Measurements from ENCODE around the gene MMGT1. TPM values are rescaled to one million over a fixed set of nuclear protein-coding genes. Genes with fewer than 3 reads are reported as not detected.
A peak's percentile ranks its signal among the peaks of the same experiment; 100 is the strongest.

The MMGT1 gene
- total and polyA plus RNA-seq, 3 donors from 2014 or later, result 8.8 to 11.1 (median 9.8) TPM

GRCh38 chrX:136016881-136017280 lies 43.1 kb upstream of the MMGT1 start:
- H3K4me1 ChIP-seq, result no peaks in the 10 kb centered on the region
- H3K27ac ChIP-seq, result no peak overlapping the region
- intact Hi-C loops (cut with DNase I; ENCODE audit: low total_unique reads), result no loop called here
- no peaks in the 10 kb centered on the region for H3K9me3 ChIP-seq
- H3K36me3 ChIP-seq (ENCODE audit: low read depth, missing control alignments), result no peaks in the 10 kb centered on the region
- DNase-seq, result no peak
- H3K4me3 ChIP-seq, result no peak overlapping the region
- H3K27me3 ChIP-seq, result no peaks in the 10 kb centered on the region
- 75 to 87% methylated on average over 2 of the region's 2 CpGs for WGBS, 2 donors
- TF ChIP-seq, protein P1, sequence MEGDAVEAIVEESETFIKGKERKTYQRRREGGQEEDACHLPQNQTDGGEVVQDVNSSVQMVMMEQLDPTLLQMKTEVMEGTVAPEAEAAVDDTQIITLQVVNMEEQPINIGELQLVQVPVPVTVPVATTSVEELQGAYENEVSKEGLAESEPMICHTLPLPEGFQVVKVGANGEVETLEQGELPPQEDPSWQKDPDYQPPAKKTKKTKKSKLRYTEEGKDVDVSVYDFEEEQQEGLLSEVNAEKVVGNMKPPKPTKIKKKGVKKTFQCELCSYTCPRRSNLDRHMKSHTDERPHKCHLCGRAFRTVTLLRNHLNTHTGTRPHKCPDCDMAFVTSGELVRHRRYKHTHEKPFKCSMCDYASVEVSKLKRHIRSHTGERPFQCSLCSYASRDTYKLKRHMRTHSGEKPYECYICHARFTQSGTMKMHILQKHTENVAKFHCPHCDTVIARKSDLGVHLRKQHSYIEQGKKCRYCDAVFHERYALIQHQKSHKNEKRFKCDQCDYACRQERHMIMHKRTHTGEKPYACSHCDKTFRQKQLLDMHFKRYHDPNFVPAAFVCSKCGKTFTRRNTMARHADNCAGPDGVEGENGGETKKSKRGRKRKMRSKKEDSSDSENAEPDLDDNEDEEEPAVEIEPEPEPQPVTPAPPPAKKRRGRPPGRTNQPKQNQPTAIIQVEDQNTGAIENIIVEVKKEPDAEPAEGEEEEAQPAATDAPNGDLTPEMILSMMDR (IDR thresholded peaks at IDR 0.05), result no peak
- no peak for TF ChIP-seq POLR2A (IDR thresholded peaks at IDR 0.05)

DNA sequence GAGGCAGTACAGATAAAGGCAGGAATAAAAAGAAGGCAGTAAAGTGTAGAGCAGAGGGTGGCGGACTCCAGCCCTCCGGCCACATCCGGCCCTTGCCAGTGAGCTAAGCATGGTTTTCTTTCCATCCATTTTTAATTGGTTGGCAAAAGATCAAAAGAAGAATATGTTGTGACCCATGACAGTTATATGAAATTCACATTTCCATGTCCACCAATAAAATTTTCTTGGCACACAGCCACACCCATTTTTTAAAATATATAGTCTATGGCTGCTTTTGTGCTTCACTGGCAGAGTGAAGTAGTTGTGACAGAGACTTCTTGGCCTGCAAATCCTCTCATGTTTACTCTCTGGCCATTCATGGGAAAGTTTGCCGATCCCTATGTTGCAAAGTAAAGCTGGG lies 41.2 kb upstream of the MMGT1 start:
- Histone ChIP-seq H3K27me3 (no peaks in the 10 kb centered on the region), H3K36me3 (ENCODE audit: low read depth, missing control alignments) (no peaks in the 10 kb centered on the region), H3K27ac (no peak overlapping the region), H3K4me1 (no peaks in the 10 kb centered on the region), H3K4me3 (no peak overlapping the region), H3K9me3 (no peaks in the 10 kb centered on the region)
- DNase-seq, result no peak
- intact Hi-C loops (cut with DNase I; ENCODE audit: low total_unique reads), result no loop called here
- WGBS, 2 donors, result 92 to 95% methylated on average over 4 of the region's 4 CpGs
- TF ChIP-seq, protein P1 (IDR thresholded peaks at IDR 0.05), result no peak
- no peak for TF ChIP-seq POLR2A (IDR thresholded peaks at IDR 0.05)

GRCh38 chrX:135988245-135988644 lies 14.5 kb upstream of the MMGT1 start:
- WGBS, 2 donors, result 88 to 95% methylated on average over 4 of the region's 4 CpGs
- TF ChIP-seq POLR2A (IDR thresholded peaks at IDR 0.05), result no peak
- TF ChIP-seq, protein P1 (IDR thresholded peaks at IDR 0.05), result no peak
- H3K4me3 ChIP-seq, result no peak overlapping the region

GRCh38 chrX:135985973-135986310 lies 12.2 kb upstream of the MMGT1 start:
- no peak for DNase-seq
- WGBS, 2 donors, result 0 to 1% methylated on average over 13 of the region's 15 CpGs
- Histone ChIP-seq H3K4me3 (peak overlapping the region; percentile 64 to 79), H3K4me1 (no peaks in the 10 kb centered on the region), H3K9me3 (no peaks in the 10 kb centered on the region), H3K27ac (peak overlapping the region; percentile 76 to 80), H3K36me3 (ENCODE audit: low read depth, missing control alignments) (no peaks in the 10 kb centered on the region), H3K27me3 (no peaks in the 10 kb centered on the region)
- TF ChIP-seq POLR2A (IDR thresholded peaks at IDR 0.05), result no peak
- TF ChIP-seq, protein P1 (IDR thresholded peaks at IDR 0.05), result no peak
- intact Hi-C loops (cut with DNase I; ENCODE audit: low total_unique reads), result no loop called here

More at GRCh38 chrX:135988245-135988644, 14.5 kb upstream of the MMGT1 start:
- Histone ChIP-seq H3K9me3 (no peaks in the 10 kb centered on the region), H3K27ac (no peak overlapping the region), H3K36me3 (ENCODE audit: low read depth, missing control alignments) (no peaks in the 10 kb centered on the region), H3K27me3 (no peaks in the 10 kb centered on the region), H3K4me1 (no peaks in the 10 kb centered on the region)
- intact Hi-C loops (cut with DNase I; ENCODE audit: low total_unique reads), result no loop called here
- DNase-seq, result no peak

DNA sequence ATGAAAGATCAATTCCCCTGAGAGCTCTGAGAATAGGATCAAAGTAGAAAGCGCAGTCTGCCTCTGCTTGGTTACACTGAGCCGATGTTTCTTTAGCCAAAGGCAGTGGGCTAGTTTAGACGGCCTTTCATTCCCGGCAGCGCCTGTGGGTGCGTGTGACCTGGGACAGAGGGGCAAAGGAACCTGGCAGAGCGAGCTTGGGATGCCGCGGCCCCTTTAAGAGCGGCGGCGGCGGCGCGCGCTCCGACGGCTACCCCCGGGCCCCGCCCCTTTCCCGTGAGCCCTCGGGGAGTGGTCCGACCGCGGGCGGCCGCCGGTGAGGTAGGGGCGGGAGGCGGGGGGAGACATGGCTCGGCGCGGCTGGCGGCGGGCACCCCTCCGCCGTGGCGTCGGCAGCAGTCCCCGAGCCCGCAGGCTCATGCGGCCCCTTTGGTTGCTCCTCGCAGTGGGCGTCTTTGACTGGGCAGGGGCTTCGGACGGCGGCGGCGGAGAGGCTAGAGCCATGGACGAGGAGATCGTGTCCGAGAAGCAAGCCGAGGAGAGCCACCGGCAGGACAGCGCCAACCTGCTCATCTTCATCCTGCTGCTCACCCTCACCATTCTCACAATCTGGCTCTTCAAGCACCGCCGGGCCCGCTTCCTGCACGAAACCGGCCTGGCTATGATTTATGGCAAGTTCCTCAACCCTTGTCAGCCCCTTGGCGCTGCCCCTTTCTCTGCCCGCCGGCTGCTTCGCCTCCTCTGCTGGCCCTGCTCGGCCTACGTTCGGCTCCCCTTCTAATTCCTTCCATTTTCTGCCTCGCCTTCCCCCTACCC lies 11.6 kb upstream of the MMGT1 start, which contains the start of gene SLC9A6:
Gene SLC9A6, plus strand, starts transcription at position 279 of the 816 bp plus-strand sequence. Its CDS starts 224 bp downstream, at position 503.
- no peaks in the 10 kb centered on the region for H3K9me3 ChIP-seq
- WGBS, 2 donors, result 0 to 1% methylated on average over 14 to 29 of the region's 68 CpGs
- peak within 1 kb of the TSS; percentile 76 to 80 for H3K27ac ChIP-seq
- no peaks in the 10 kb centered on the region for H3K27me3 ChIP-seq
- H3K4me1 ChIP-seq, result no peaks in the 10 kb centered on the region
- DNase-seq, result peak; percentile 81
- TF ChIP-seq, protein P1 (IDR thresholded peaks at IDR 0.05), result no peak
- no peak for TF ChIP-seq POLR2A (IDR thresholded peaks at IDR 0.05)
- H3K4me3 ChIP-seq, result peak within 1 kb of the TSS; percentile 64 to 79
- intact Hi-C loops (cut with DNase I; ENCODE audit: low total_unique reads), result no loop called here
- no peaks in the 10 kb centered on the region for H3K36me3 ChIP-seq (ENCODE audit: low read depth, missing control alignments)
